ENCODE measurements around the gene DGKB. TPM values are rescaled to one million over a fixed set of nuclear protein-coding genes. Genes with fewer than 3 reads are reported as not detected.

DGKB gene
- polyA plus RNA-seq, 1 of the 3 experiments (the other 2 are of a cell fraction): 2.1 TPM

DNA sequence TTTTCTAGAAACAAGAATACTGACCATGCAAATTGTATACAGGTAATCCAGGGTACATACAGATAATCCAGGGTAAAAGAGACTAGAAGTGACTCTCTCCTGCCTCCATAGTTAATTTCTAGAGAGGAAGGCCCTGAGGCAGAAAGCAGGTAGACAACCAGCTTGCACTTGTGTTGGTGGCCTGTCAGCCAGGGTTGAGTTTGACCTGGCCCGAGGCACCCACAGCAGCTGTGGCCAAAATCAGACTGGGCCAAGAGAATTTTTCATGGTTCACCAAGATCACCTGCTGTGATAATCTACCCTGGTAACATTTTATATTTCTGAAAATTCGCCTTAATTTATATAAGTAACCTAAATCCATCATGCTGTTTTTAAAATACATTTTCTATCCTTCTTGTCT lies 526.6 kb downstream of the DGKB start (continued):
- TF ChIP-seq, protein P1, sequence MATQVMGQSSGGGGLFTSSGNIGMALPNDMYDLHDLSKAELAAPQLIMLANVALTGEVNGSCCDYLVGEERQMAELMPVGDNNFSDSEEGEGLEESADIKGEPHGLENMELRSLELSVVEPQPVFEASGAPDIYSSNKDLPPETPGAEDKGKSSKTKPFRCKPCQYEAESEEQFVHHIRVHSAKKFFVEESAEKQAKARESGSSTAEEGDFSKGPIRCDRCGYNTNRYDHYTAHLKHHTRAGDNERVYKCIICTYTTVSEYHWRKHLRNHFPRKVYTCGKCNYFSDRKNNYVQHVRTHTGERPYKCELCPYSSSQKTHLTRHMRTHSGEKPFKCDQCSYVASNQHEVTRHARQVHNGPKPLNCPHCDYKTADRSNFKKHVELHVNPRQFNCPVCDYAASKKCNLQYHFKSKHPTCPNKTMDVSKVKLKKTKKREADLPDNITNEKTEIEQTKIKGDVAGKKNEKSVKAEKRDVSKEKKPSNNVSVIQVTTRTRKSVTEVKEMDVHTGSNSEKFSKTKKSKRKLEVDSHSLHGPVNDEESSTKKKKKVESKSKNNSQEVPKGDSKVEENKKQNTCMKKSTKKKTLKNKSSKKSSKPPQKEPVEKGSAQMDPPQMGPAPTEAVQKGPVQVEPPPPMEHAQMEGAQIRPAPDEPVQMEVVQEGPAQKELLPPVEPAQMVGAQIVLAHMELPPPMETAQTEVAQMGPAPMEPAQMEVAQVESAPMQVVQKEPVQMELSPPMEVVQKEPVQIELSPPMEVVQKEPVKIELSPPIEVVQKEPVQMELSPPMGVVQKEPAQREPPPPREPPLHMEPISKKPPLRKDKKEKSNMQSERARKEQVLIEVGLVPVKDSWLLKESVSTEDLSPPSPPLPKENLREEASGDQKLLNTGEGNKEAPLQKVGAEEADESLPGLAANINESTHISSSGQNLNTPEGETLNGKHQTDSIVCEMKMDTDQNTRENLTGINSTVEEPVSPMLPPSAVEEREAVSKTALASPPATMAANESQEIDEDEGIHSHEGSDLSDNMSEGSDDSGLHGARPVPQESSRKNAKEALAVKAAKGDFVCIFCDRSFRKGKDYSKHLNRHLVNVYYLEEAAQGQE (IDR thresholded peaks at IDR 0.05; ENCODE audit: low read depth, low read length): no peak
- TF ChIP-seq SIN3A (IDR thresholded peaks at IDR 0.05; ENCODE audit: borderline replicate concordance, low read depth, low read length) (no peak), YY1 (IDR thresholded peaks at IDR 0.05; ENCODE audit: low read depth) (no peak), GABPA (IDR thresholded peaks at IDR 0.05; ENCODE audit: low read depth) (no peak), EZH2phosphoT487 (IDR thresholded peaks at IDR 0.05; ENCODE audit: borderline replicate concordance, low read depth) (no peak), FOSL2 (IDR thresholded peaks at IDR 0.05; ENCODE audit: borderline replicate concordance, low read depth) (no peak), NFIC (IDR thresholded peaks at IDR 0.05; ENCODE audit: borderline replicate concordance) (no peak)
- TF ChIP-seq, protein P2, sequence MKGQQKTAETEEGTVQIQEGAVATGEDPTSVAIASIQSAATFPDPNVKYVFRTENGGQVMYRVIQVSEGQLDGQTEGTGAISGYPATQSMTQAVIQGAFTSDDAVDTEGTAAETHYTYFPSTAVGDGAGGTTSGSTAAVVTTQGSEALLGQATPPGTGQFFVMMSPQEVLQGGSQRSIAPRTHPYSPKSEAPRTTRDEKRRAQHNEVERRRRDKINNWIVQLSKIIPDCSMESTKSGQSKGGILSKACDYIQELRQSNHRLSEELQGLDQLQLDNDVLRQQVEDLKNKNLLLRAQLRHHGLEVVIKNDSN (IDR thresholded peaks at IDR 0.05; ENCODE audit: borderline replicate concordance, low read depth): no peak

GRCh38 chr7:14374336-14374735 lies 528.2 kb downstream of the DGKB start:
- no peaks in the 10 kb centered on the region for H3K36me3 ChIP-seq (replicated peaks in 1 of 2; ENCODE audit: control insufficient read depth in 1 of 2, insufficient read depth in 2 of 2, low read length in 1 of 2)
- 83% methylated on average over 4 of the region's 4 CpGs for WGBS (ENCODE audit: low lambda C conversion rate)
- ChIA-PET CTCF (interaction anchor here (0.6 kb wide), 1 partner anchor 84 kb away, joined by 3 read pairs; no protein-coding TSS in a partner anchor), POLR2A (no interaction called here)
- H3K9me2 ChIP-seq: no peaks in the 10 kb centered on the region
- no peaks in the 10 kb centered on the region for H3K9me3 ChIP-seq
- H3K79me2 ChIP-seq (ENCODE audit: insufficient read depth): no peaks in the 10 kb centered on the region
- H3K4me2 ChIP-seq: no peak overlapping the region
- no peak overlapping the region for H3K27ac ChIP-seq (ENCODE audit: low read depth in 2 of 2, low read length in 1 of 2)
- TF ChIP-seq RCOR1 (IDR thresholded peaks at IDR 0.05; ENCODE audit: low read length) (no peak), RAD21 (IDR thresholded peaks at IDR 0.05; ENCODE audit: low read length) (no peak), RXRA (IDR thresholded peaks at IDR 0.05; ENCODE audit: borderline replicate concordance, low read depth) (no peak), ZBTB33 (IDR thresholded peaks at IDR 0.05; ENCODE audit: borderline replicate concordance, low read depth) (no peak), CHD2 (IDR thresholded peaks at IDR 0.05; ENCODE audit: low read length, partially characterized antibody) (no peak), GATA2 (CRISPR knock-in tag; IDR thresholded peaks at IDR 0.05) (no peak), MXI1 (IDR thresholded peaks at IDR 0.05; ENCODE audit: low read depth, low read length) (no peak), MEF2A (IDR thresholded peaks at IDR 0.05; ENCODE audit: borderline replicate concordance, low read depth) (no peak), TCF12 (IDR thresholded peaks at IDR 0.05) (no peak), SIN3A (IDR thresholded peaks at IDR 0.05; ENCODE audit: borderline replicate concordance, low read depth, low read length) (no peak), NFIC (IDR thresholded peaks at IDR 0.05; ENCODE audit: borderline replicate concordance) (no peak), IRF3 (IDR thresholded peaks at IDR 0.05; ENCODE audit: low read depth, low read length) (no peak), TEAD4 (IDR thresholded peaks at IDR 0.05; ENCODE audit: borderline replicate concordance, insufficient read depth) (no peak), EP300 (IDR thresholded peaks at IDR 0.05; ENCODE audit: borderline replicate concordance in 1 of 2, low read depth in 1 of 2, low read length in 1 of 2) (no peak), FOXJ3 (CRISPR knock-in tag; IDR thresholded peaks at IDR 0.05) (no peak), GABPA (IDR thresholded peaks at IDR 0.05; ENCODE audit: low read depth) (no peak)
- TF ChIP-seq, protein P3, sequence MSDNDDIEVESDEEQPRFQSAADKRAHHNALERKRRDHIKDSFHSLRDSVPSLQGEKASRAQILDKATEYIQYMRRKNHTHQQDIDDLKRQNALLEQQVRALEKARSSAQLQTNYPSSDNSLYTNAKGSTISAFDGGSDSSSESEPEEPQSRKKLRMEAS (IDR thresholded peaks at IDR 0.05; ENCODE audit: low read depth): no peak
- H4K20me1 ChIP-seq (ENCODE audit: insufficient read depth): no peaks in the 10 kb centered on the region
- H3K9ac ChIP-seq: no peak overlapping the region
- no peaks in the 10 kb centered on the region for H3F3A ChIP-seq (replicated peaks; ENCODE audit: insufficient read depth)
- H3K27me3 ChIP-seq (ENCODE audit: insufficient read depth): no peaks in the 10 kb centered on the region
- no peak overlapping the region for H3K4me3 ChIP-seq (ENCODE audit: low read depth in 2 of 2, low read length in 1 of 2)
- DNase-seq: no peak
- H3K4me1 ChIP-seq (ENCODE audit: control insufficient read depth in 1 of 2, insufficient read depth in 2 of 2, low read depth in 1 of 2, low read length in 1 of 2): no peaks in the 10 kb centered on the region; a peak in 1 of 4 replicates
- no peak overlapping the region for H2AFZ ChIP-seq (ENCODE audit: low read depth)

Data from SK-N-SH (cell line).